Bronchial epithelial cell (primary cell): ENCODE measurements around the gene UNC45B. TPM values are rescaled to one million over a fixed set of nuclear protein-coding genes. Genes with fewer than 3 reads are reported as not detected.
A peak's percentile ranks its signal among the peaks of the same experiment; 100 is the strongest.

ENCODE experiments used
- DNase-seq: peaks from one replicate; pipeline ENCODE4 v3.0.0-alpha.2; 2010; ENCODE audit warnings: low read depth
- FAIRE-seq: peaks from 2 replicates; lab custom pipeline; 2011; peaks lifted over from hg19 to GRCh38; lab: Jason Lieb, UNC
- H3K27me3 ChIP-seq: 2 replicates; pipeline ENCODE4 v1.5.1; 2011; ENCODE audit warnings: low read length; ENCODE audit not compliant: control insufficient read depth, insufficient read depth
- H3K36me3 ChIP-seq: 2 replicates; pipeline ENCODE4 v1.5.1; 2011; ENCODE audit warnings: low read length; ENCODE audit not compliant: control insufficient read depth, insufficient read depth
- H3K4me3 ChIP-seq: 2 replicates; pipeline ENCODE4 v1.5.1; 2011; ENCODE audit warnings: mild to moderate bottlenecking, low read depth, low read length, control low read depth
- CTCF ChIP-seq: IDR thresholded peaks from 2 replicates; pipeline ENCODE4 v1.5.1; 2011; ENCODE audit warnings: mild to moderate bottlenecking, moderate library complexity, low read length, control low read depth, inconsistent platforms; ENCODE audit not compliant: insufficient read depth, severe bottlenecking
- total RNA-seq: library from RNA; depleted of rRNA; stranded (reverse); fragments of >200 nt; gene quantifications from 2 replicates; pipeline ENCODE4 v1.2.1, GENCODE V29; 2014

Gene UNC45B
- total RNA-seq, 1 donor from 2014 or later: not detected

GRCh38 chr17:35235289-35235688 is 87.7 kb downstream of the UNC45B start:
- FAIRE-seq (no peak), DNase-seq (no peak)
- H3K27me3 ChIP-seq: no peaks in the 10 kb centered on the region
- no peak overlapping the region for H3K4me3 ChIP-seq
- TF ChIP-seq CTCF: no peak
- H3K36me3 ChIP-seq: no peaks in the 10 kb centered on the region

GRCh38 chr17:35235917-35236316 is 88.3 kb downstream of the UNC45B start:
- Histone ChIP-seq H3K36me3 (no peaks in the 10 kb centered on the region), H3K27me3 (no peaks in the 10 kb centered on the region), H3K4me3 (no peak overlapping the region)
- FAIRE-seq: no peak
- no peak for DNase-seq
- TF ChIP-seq CTCF: no peak

GRCh38 chr17:35236821-35237220 is 89.2 kb downstream of the UNC45B start:
- TF ChIP-seq CTCF: no peak
- FAIRE-seq (no peak), DNase-seq (peak; percentile 16)
- Histone ChIP-seq H3K36me3 (no peaks in the 10 kb centered on the region), H3K4me3 (no peak overlapping the region), H3K27me3 (no peaks in the 10 kb centered on the region)

- FAIRE-seq (no peak), DNase-seq (peak; percentile 97)
- Histone ChIP-seq H3K36me3 (no peaks in the 10 kb centered on the region), H3K4me3 (no peak overlapping the region), H3K27me3 (no peaks in the 10 kb centered on the region)
- TF ChIP-seq CTCF: no peak
These were observed 91.2 kb downstream of the UNC45B start for GRCh38 chr17:35238821-35239220.

Other genes with a start within 250 kb of the UNC45B start
- 0.51 and 0.79 TPM in 2 replicates for gene CCT6B, start 186.4 kb upstream of the UNC45B start, total RNA-seq
- 15.3 and 16.9 TPM in 2 replicates for gene ZNF830, start 186.3 kb upstream of the UNC45B start, total RNA-seq
- gene LIG3, start 167.3 kb upstream of the UNC45B start, total RNA-seq: 39.5 and 44.8 TPM in 2 replicates
- gene RFFL, start 84.1 kb upstream of the UNC45B start, total RNA-seq: 8.4 and 20.1 TPM in 2 replicates
- gene RAD51D, start 28.0 kb upstream of the UNC45B start, total RNA-seq: 1.4 and 2.4 TPM in 2 replicates
- gene FNDC8, start 26.2 kb upstream of the UNC45B start, total RNA-seq: not detected in 2 replicates
- gene NLE1, start 5.5 kb upstream of the UNC45B start, total RNA-seq: 10.2 and 32.4 TPM in 2 replicates
- gene SLC35G3, start 46.6 kb downstream of the UNC45B start, total RNA-seq: not detected in 2 replicates
- 104 and 112 TPM in 2 replicates for gene SLFN5, start 95.3 kb downstream of the UNC45B start, total RNA-seq
- gene SLFN11, start 225.8 kb downstream of the UNC45B start, total RNA-seq: 3.8 and 6.1 TPM in 2 replicates